HG03342 (cell line): ENCODE data around the gene GCLC.

Experiments used
- ATAC-seq: cut with Tn5 transposase; IDR thresholded peaks from one replicate; pipeline ENCODE4 v1.9.1; 2021; ENCODE audit warnings: mild to moderate bottlenecking, moderate library complexity; ENCODE audit not compliant: unreplicated experiment

The GCLC gene

DNA sequence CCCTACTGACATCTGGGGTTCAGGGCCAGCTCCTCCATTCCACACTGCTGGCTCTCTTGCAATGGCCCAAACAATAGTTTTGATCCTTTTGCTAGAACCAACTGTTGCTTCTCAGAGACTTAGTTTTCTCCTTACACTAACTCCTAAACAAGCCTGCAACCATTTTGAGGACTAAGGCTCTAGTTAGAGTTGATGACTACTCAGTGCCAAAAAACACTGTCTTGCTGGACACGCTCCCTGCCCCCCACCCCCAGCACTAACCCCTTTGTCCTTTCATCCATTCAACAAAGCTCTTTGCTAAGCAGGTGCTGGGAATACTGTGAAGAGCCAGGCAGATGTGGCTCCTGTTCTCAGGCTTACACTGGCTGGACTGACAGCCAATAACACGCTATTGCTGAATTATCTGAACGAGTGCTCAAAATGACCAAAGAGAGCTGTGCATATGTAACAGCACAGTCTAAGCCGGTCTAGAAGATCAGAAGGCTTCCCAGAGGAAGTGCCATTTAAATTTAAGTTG, 17.6 kb downstream of the GCLC start:
- ATAC-seq = no peak

DNA sequence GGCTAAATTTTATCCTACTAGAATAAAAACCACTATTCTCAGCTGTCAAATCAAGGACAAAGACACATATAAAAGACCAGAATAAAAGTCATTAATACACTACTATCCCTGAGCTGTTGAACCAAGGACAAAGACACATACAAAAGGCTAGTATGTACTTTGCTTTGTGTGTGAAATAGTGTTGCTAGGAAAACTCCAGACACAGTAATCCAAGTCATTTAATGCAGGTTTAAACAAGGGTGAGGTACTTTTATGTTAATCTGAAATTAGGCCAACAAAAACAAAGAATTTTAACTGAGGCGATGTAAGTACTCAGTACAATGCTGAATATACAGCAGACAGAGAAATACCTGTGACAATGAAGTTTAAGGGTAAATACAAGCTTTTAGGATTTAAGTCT, 18.9 kb downstream of the GCLC start:
- no peak for ATAC-seq

GRCh38 chr6:53524455-53524815, 20.5 kb downstream of the GCLC start:
- no peak for ATAC-seq

DNA sequence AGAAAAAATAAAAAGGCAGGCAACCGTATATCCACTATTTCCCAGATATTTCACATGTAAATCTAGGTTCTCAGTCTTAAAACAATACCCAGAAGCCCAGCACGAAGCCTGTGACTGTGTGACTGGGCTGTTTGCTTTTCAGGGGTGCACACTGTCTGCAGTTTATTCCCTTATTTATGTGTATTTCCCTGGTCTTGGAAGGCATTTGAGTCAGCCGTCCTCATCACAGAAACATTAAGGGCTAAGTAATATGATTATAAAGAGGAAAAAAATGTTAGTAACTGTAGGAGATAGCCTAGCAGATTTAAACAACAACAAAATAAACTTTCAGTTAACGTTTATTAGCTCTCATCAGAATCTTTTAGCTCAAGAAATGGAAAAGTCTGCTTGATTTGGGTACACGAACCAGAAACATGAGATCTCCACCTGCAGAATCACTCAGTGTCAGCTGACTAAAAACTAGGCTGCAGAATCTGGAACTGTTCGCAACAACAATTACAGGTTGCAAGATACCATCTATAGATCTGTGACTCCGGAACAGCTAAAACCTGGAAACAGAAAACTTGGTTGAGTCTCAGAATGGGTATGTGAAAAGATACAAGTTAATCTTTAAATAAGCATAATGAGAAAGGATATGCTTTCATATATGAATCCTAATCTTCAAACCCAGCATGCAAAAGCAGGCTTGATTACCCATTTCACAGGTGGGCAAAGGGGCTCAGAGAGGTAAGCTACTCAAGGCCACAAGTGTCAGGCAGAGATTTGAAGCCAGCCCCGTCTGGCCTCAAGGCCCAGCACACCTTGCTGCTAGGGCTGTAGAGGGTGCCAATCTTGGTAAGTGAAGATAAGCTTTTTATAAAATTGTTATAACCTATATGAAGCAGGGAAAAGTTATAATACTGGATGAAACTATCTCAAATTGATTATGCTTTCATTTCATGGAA, 21.1 kb downstream of the GCLC start:
- ATAC-seq = no peak

GRCh38 chr6:53520320-53520928, 24.5 kb downstream of the GCLC start:
- no peak for ATAC-seq

DNA sequence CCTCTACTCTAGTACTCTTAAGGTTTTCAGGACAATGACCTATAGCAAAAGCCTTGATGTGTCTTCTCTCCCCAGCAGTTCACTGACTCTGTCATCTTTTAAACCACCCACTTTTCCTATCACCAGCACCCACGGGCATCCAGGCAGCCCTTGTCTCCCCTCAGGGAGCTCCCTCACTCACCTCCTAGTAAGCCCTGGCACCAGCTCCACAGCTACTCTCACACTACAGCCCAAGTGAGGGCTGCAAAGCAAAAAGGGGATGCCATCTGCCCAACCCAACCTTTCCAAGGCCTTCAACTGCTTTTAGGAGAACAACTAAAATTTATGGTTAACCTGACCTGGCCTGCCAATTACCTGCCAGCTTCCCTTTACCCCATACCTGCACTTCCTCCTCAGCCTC, 26.0 kb downstream of the GCLC start:
- ATAC-seq = no peak

- ATAC-seq = no peak
Measured at GRCh38 chr6:53517021-53517420, 27.9 kb downstream of the GCLC start.

GRCh38 chr6:53514677-53515076, 30.2 kb downstream of the GCLC start:
- no peak for ATAC-seq

- no peak for ATAC-seq
Measured at GRCh38 chr6:53513519-53513966, 31.4 kb downstream of the GCLC start.

DNA sequence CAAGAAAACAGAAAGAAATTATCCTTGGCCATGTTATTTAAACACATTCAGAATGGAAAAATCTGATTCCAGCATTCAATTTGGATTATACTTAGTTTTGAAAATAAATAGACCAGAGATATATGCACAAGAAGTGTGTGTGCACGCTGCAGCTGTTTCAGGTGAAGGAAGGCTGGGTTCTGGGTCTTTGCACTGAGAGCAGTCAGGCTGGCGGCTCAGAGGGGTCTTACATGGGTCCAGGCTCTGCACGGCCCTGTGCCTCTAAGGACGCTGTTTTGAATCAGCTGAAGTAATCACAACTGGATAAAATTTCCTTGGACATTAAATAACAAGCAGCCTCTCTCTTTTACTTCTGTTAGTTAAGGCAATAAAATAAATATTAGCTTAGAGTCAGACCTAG, 31.8 kb downstream of the GCLC start:
- ATAC-seq = no peak

DNA sequence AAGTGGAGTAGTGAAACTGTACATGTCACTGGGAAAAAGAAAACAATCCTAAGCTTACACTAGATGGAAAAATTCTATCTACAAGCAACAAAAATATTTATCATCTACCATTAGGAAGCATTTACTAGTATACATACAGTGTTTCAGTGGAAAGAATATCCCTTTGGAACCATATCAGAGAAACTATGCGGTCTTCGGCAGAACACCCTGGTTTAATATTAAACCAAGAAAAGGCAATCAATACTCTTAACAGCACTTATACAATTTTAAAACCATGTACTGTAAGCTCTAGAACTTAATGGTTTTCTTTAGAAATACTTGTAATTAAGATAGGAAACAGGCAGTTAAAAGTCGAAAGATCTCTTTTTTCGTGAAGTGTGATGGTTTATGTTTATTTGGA, 32.3 kb downstream of the GCLC start:
- ATAC-seq = no peak

DNA sequence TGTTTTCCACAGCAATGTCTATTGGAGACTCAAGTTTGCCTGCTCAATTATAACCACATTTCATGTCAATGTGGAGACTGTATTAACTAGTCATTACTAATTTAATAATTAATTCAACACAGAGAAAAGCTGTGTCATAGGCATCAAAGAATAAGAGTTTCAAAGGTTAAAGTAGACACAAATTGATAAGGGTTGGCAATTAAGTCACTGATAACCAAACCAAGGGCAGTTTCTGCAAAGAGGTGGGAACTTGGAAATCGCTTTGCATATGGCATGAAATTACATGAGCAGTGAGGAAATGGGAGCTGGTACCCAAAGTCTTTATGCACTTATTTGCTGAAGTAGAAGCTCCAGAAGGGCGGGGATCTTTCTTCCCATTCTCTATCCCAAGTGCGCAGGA, 34.2 kb downstream of the GCLC start:
- no peak for ATAC-seq

- no peak for ATAC-seq
Measured at GRCh38 chr6:53506872-53507271, 38.0 kb downstream of the GCLC start.

GRCh38 chr6:53504512-53504911, 40.4 kb downstream of the GCLC start:
- ATAC-seq = no peak

- ATAC-seq = no peak
Measured at GRCh38 chr6:53503060-53503459, 41.8 kb downstream of the GCLC start.

- no peak for ATAC-seq
Measured at GRCh38 chr6:53501432-53501831, 43.5 kb downstream of the GCLC start.

DNA sequence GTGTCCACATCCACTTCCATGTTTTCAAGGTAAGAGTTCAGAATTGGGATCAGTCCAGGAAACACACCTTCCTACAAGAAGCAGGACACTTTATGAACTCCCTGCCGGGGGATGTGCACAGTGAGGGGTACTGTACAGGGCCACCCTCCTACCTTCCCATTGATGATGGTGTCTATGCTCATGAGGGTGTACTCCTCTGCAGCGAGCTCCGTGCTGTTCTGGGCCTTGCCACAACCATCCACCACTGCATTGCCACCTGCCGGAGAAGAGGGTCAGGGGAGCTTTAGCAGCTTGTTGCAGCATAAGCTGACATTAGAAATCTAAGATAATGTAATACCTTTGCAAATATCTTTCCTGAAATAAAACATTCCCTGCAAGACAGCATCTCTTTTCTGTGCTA, 44.8 kb downstream of the GCLC start:
- no peak for ATAC-seq

- no peak for ATAC-seq
Measured at GRCh38 chr6:53499094-53499493, 45.8 kb downstream of the GCLC start.

- no peak for ATAC-seq
Measured at GRCh38 chr6:53498649-53499048, 46.3 kb downstream of the GCLC start.

DNA sequence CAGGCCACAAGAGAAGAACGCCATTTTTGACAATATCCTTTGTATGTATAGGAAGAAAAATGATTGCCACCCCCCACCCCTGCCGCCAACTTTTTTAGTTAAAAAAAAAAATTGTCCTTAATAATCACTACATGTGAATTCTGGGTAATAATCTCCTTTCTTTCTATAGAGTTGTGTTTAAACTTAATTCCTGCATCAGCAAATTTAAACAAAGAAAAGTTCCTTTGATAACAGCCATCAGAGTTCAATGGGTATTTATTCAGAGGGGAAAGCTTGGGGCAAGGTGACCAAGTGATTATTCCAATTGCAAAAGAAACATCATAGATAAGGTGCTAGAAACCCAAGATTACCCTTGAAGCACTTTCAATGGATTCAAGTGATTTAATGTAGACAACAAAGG, 47.0 kb downstream of the GCLC start:
- ATAC-seq = no peak

GRCh38 chr6:53496797-53497375, 48.0 kb downstream of the GCLC start:
- no peak for ATAC-seq
